Measurements from ENCODE around the gene FRRS1L.

- no peak for TF ChIP-seq EZH2 (IDR thresholded peaks at IDR 0.05; ENCODE audit: borderline replicate concordance, insufficient read depth, low read depth, low read length, poor library complexity, severe bottlenecking)
- TF ChIP-seq CTCF (IDR thresholded peaks at IDR 0.05) = no peak
These were observed 8.4 kb downstream of the FRRS1L start for GRCh38 chr9:109158651-109159050.

All from B cell (primary cell).